ENCODE results near the gene FLRT2. TPM values are rescaled to one million over a fixed set of nuclear protein-coding genes. Genes with fewer than 3 reads are reported as not detected.

Gene FLRT2
- total and polyA plus RNA-seq, 10 of the 15 experiments (the other 5 are each of a cell fraction or from before 2014, with no cell fraction given), result 0.03 to 0.13 TPM; not detected in 8

DNA sequence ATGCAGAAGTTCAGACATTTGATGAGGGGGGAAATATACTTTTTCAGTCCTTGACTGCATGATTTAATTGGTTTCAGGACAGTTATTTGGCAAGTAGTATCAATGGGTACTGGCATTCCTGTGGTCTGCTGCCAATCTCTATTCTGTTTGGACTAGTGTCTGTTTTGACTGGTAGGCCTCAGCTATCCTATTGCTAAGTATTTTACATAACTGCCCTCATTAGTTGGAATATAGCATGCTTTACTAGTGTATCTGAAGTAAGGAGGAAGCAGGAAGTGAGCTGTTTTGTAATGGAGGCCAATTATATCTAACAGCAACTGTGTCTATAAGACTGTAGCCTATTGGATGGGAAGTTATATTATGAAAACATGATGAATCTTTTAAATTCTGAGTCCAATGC, 104.3 kb downstream of the FLRT2 start (continued):
- TF ChIP-seq, protein P1, sequence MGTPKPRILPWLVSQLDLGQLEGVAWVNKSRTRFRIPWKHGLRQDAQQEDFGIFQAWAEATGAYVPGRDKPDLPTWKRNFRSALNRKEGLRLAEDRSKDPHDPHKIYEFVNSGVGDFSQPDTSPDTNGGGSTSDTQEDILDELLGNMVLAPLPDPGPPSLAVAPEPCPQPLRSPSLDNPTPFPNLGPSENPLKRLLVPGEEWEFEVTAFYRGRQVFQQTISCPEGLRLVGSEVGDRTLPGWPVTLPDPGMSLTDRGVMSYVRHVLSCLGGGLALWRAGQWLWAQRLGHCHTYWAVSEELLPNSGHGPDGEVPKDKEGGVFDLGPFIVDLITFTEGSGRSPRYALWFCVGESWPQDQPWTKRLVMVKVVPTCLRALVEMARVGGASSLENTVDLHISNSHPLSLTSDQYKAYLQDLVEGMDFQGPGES (IDR thresholded peaks at IDR 0.05), result no peak

DNA sequence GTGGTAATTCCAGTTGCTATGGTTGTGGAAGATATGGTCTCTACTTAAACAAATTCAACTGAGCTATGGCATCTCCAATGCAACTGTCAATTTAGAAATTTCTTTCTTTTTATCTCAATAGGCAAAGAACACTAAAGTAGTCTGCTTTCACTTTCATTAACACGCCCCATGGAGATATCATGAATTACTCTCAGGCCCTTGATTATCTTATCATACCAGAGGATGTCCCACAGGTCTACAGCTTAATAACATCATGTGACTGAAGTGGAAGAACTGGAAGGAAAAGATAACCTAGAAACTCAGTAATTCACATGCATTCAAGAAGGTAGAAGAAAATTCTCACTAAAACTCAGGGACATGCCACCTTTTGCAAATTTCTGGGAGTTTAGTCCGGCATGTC, 114.3 kb downstream of the FLRT2 start:
- POLR2A ChIA-PET, result no interaction called here
- 41% methylated on average over 2 of the region's 2 CpGs for WGBS (ENCODE audit: insufficient coverage, insufficient replicate concordance, low lambda C conversion rate, missing lambda C conversion rate)

More for the DNA sequence above, 114.3 kb downstream of the FLRT2 start:
- no peak overlapping the region for H3K9ac ChIP-seq (ENCODE audit: control insufficient read depth, insufficient read depth, low read length)
- no peak overlapping the region for H2AFZ ChIP-seq (ENCODE audit: control insufficient read depth, low read depth, low read length)
- H3K9me3 ChIP-seq (replicated peaks; ENCODE audit: control insufficient read depth, insufficient read depth, low read length), result no peaks in the 10 kb centered on the region
- ChIA-PET SMC1A (ENCODE audit: uncharacterized antibody, unreplicated experiment) (interaction anchor here (1.0 kb wide), 1 partner anchor 14 kb away, joined by 3 read pairs; no protein-coding TSS in a partner anchor), RAD21 (ENCODE audit: unreplicated experiment) (no interaction called here), CTCF (no interaction called here)
- FAIRE-seq (no peak), DNase-seq (ENCODE audit: low read depth, low spot score) (no peak), ATAC-seq (no peak)
- no peaks in the 10 kb centered on the region for H3K27me3 ChIP-seq (replicated peaks in 1 of 2; ENCODE audit: control insufficient read depth in 2 of 2, insufficient read depth in 2 of 2, low read length in 1 of 2)
- intact Hi-C loops (cut with micrococcal nuclease; ENCODE audit: unreplicated experiment), result no loop called here
- no peaks in the 10 kb centered on the region for H3K79me2 ChIP-seq (ENCODE audit: control insufficient read depth, insufficient read depth, low read length)
- TF ChIP-seq, protein P2, sequence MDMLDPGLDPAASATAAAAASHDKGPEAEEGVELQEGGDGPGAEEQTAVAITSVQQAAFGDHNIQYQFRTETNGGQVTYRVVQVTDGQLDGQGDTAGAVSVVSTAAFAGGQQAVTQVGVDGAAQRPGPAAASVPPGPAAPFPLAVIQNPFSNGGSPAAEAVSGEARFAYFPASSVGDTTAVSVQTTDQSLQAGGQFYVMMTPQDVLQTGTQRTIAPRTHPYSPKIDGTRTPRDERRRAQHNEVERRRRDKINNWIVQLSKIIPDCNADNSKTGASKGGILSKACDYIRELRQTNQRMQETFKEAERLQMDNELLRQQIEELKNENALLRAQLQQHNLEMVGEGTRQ (IDR thresholded peaks at IDR 0.05; ENCODE audit: borderline replicate concordance, low read depth, low read length), result no peak
- TF ChIP-seq SMARCA5 (IDR thresholded peaks at IDR 0.05) (no peak), TBL1XR1 (IDR thresholded peaks at IDR 0.05; ENCODE audit: low read depth, low read length) (no peak), PAX8 (IDR thresholded peaks at IDR 0.05) (no peak), SUZ12 (IDR thresholded peaks at IDR 0.05; ENCODE audit: unreplicated experiment) (no peak), RFX5 (IDR thresholded peaks at IDR 0.05; ENCODE audit: low read depth, low read length) (no peak), MEF2B (IDR thresholded peaks at IDR 0.05; ENCODE audit: partially characterized antibody, poor library complexity, severe bottlenecking) (no peak), ZNF207 (IDR thresholded peaks at IDR 0.05; ENCODE audit: borderline replicate concordance) (no peak), ESRRA (IDR thresholded peaks at IDR 0.05; ENCODE audit: low read length) (no peak), TCF12 (IDR thresholded peaks at IDR 0.05; ENCODE audit: low read depth, low read length) (no peak)
- TF ChIP-seq, protein P3, sequence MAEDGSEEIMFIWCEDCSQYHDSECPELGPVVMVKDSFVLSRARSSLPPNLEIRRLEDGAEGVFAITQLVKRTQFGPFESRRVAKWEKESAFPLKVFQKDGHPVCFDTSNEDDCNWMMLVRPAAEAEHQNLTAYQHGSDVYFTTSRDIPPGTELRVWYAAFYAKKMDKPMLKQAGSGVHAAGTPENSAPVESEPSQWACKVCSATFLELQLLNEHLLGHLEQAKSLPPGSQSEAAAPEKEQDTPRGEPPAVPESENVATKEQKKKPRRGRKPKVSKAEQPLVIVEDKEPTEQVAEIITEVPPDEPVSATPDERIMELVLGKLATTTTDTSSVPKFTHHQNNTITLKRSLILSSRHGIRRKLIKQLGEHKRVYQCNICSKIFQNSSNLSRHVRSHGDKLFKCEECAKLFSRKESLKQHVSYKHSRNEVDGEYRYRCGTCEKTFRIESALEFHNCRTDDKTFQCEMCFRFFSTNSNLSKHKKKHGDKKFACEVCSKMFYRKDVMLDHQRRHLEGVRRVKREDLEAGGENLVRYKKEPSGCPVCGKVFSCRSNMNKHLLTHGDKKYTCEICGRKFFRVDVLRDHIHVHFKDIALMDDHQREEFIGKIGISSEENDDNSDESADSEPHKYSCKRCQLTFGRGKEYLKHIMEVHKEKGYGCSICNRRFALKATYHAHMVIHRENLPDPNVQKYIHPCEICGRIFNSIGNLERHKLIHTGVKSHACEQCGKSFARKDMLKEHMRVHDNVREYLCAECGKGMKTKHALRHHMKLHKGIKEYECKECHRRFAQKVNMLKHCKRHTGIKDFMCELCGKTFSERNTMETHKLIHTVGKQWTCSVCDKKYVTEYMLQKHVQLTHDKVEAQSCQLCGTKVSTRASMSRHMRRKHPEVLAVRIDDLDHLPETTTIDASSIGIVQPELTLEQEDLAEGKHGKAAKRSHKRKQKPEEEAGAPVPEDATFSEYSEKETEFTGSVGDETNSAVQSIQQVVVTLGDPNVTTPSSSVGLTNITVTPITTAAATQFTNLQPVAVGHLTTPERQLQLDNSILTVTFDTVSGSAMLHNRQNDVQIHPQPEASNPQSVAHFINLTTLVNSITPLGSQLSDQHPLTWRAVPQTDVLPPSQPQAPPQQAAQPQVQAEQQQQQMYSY (CRISPR knock-in tag; IDR thresholded peaks at IDR 0.05), result no peak
- TF ChIP-seq, protein P4, sequence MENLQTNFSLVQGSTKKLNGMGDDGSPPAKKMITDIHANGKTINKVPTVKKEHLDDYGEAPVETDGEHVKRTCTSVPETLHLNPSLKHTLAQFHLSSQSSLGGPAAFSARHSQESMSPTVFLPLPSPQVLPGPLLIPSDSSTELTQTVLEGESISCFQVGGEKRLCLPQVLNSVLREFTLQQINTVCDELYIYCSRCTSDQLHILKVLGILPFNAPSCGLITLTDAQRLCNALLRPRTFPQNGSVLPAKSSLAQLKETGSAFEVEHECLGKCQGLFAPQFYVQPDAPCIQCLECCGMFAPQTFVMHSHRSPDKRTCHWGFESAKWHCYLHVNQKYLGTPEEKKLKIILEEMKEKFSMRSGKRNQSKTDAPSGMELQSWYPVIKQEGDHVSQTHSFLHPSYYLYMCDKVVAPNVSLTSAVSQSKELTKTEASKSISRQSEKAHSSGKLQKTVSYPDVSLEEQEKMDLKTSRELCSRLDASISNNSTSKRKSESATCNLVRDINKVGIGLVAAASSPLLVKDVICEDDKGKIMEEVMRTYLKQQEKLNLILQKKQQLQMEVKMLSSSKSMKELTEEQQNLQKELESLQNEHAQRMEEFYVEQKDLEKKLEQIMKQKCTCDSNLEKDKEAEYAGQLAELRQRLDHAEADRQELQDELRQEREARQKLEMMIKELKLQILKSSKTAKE (IDR thresholded peaks at IDR 0.05; ENCODE audit: low read depth, poor library complexity, severe bottlenecking), result no peak
- no peak overlapping the region for H3K4me2 ChIP-seq (ENCODE audit: control insufficient read depth, insufficient read depth)
- no peak overlapping the region for H3K27ac ChIP-seq (ENCODE audit: control insufficient read depth, insufficient read depth)
- no peak overlapping the region for H3K4me3 ChIP-seq
- BruUV-seq (replicated peaks), result no TSS peak
- in situ Hi-C loops (cut with MboI), result no loop called here
- no peaks in the 10 kb centered on the region for H3K36me3 ChIP-seq (ENCODE audit: control insufficient read depth in 2 of 2, insufficient read depth in 2 of 2, low read length in 1 of 2)
- H4K20me1 ChIP-seq (ENCODE audit: control insufficient read depth, insufficient read depth), result no peaks in the 10 kb centered on the region
- H3K4me1 ChIP-seq (ENCODE audit: control insufficient read depth, insufficient read depth, low read length), result no peaks in the 10 kb centered on the region

Data from GM12878 (cell line).